HepG2 (cell line): ENCODE results near the gene GFOD1. TPM values are rescaled to one million over a fixed set of nuclear protein-coding genes. Genes with fewer than 3 reads are reported as not detected.

Experiments
- ATAC-seq: fragments of 200-7000 bp; cut with Tn5 transposase; 3 replicates; pipeline ENCODE4 v1.9.1; 2020; ENCODE audit warnings: mild to moderate bottlenecking, moderate library complexity
- BruUV-seq: library from RNA; stranded (reverse); fragments of 400-500 nt; replicated peaks from 2 replicates; lab custom pipeline; 2021; lab: Mats Ljungman, UMichigan
- CTCF ChIA-PET: fragments of 300-600 bp; formaldehyde crosslinking; extraction: SDS; loops from one replicate; lab custom pipeline; 2021; ENCODE audit warnings: low total read pairs, inconsistent platforms, low intra/inter-chr PET ratio; lab: Yijun Ruan, JAX
- POLR2A ChIA-PET: fragments of 350-600 bp; sonication (Branson Sonifier 250); formaldehyde crosslinking; loops from one replicate; lab custom pipeline; 2020; ENCODE audit warnings: antibody characterized with exemption, inconsistent platforms; lab: Yijun Ruan, JAX
- DNase-seq: peaks from one replicate; pipeline ENCODE4 v3.0.0-alpha.2; 2015; ENCODE audit warnings: low spot score
- FAIRE-seq: peaks from 3 replicates; lab custom pipeline; 2011; peaks lifted over from hg19 to GRCh38; lab: Jason Lieb, UNC
- H2AFZ ChIP-seq: one replicate; pipeline ENCODE4 v1.6.1; 2011; ENCODE audit warnings: low read length, inconsistent platforms
- H3K27ac ChIP-seq: fragments of 300-600 bp; 3 replicates; pipeline ENCODE4 v1.8.0; 2011; ENCODE audit warnings: mixed run types, mild to moderate bottlenecking, mixed read lengths, low read length, inconsistent platforms; ENCODE audit not compliant: insufficient read depth; ENCODE audit errors: extremely low read length
- H3K27me3 ChIP-seq, 2 experiments: fragments of 200-600 bp in 1 of 2; 2 replicates in 1 of 2; 3 replicates in 1 of 2; pipeline versions ENCODE4 v1.6.0 to v1.8.0; 2011; ENCODE audit warnings: low read length in 2 of 2, mild to moderate bottlenecking in 2 of 2, moderate library complexity in 2 of 2, inconsistent platforms in 1 of 2; ENCODE audit not compliant: insufficient read depth in 2 of 2, control insufficient read depth in 1 of 2
- H3K36me3 ChIP-seq, 2 experiments: fragments of 200-600 bp in 1 of 2; replicated peaks in 1 of 2; 2 replicates in 1 of 2; 3 replicates in 1 of 2; pipeline versions ENCODE4 v1.5.1 to v1.8.0; 2011; ENCODE audit warnings: low read length in 2 of 2, inconsistent platforms in 1 of 2; ENCODE audit not compliant: insufficient read depth in 2 of 2, control insufficient read depth in 1 of 2
- H3K4me1 ChIP-seq: 2 replicates; pipeline ENCODE4 v1.5.1; 2012; ENCODE audit warnings: low read length, inconsistent platforms; ENCODE audit not compliant: insufficient read depth
- H3K4me2 ChIP-seq: 2 replicates; pipeline ENCODE4 v1.6.0; 2011; ENCODE audit warnings: low read depth, low read length, inconsistent platforms
- H3K4me3 ChIP-seq, 3 experiments: fragments of 200-600 bp in 1 of 3; sonication (generic), shearing (Covaris generic) in 1 of 3; replicated peaks in 1 of 3; 2 replicates each; pipeline ENCODE4 v1.5.1; 2011 to 2016; ENCODE audit warnings: low read length in 3 of 3, inconsistent platforms in 2 of 3, low read depth in 2 of 3, mild to moderate bottlenecking in 2 of 3, control low read depth in 1 of 3, mixed read lengths in 1 of 3; ENCODE audit not compliant: insufficient read depth in 1 of 3
- H3K79me2 ChIP-seq: one replicate; pipeline ENCODE4 v1.6.1; 2011; ENCODE audit warnings: low read length, inconsistent platforms; ENCODE audit not compliant: insufficient read depth
- H3K9ac ChIP-seq: 2 replicates; pipeline ENCODE4 v1.6.0; 2011; ENCODE audit warnings: mild to moderate bottlenecking, low read depth, low read length, inconsistent platforms; ENCODE audit not compliant: insufficient read depth
- H3K9me3 ChIP-seq: 2 replicates; pipeline ENCODE4 v1.5.1; 2012; ENCODE audit warnings: mild to moderate bottlenecking, low read length
- H4K20me1 ChIP-seq: 2 replicates; pipeline ENCODE4 v1.6.0; 2011; ENCODE audit warnings: inconsistent platforms, mild to moderate bottlenecking, low read length, moderate library complexity; ENCODE audit not compliant: insufficient read depth
- ATM ChIP-seq: fragments of 450-650 bp; IDR thresholded peaks from 2 replicates; pipeline ENCODE4 v1.7.1; 2017; ENCODE audit warnings: mild to moderate bottlenecking, borderline replicate concordance
- FOXO4 ChIP-seq: sonication (generic); formaldehyde crosslinking; conservative IDR thresholded peaks from 2 replicates; pipeline ENCODE4 v1.8.1; 2023; ENCODE audit warnings: missing genetic modification reagents
- GFI1 ChIP-seq: sonication (generic); formaldehyde crosslinking; IDR thresholded peaks from 2 replicates; pipeline ENCODE4 v1.5.0; 2020; ENCODE audit warnings: missing genetic modification reagents, mild to moderate bottlenecking, borderline replicate concordance
- MAX ChIP-seq: IDR thresholded peaks from 2 replicates; pipeline ENCODE4 v1.6.1; 2012; ENCODE audit warnings: inconsistent platforms
- MIER2 ChIP-seq: IDR thresholded peaks from 2 replicates; pipeline ENCODE4 v1.6.1; 2016; ENCODE audit warnings: missing biosample characterization, missing genetic modification reagents
- NONO ChIP-seq, 2 experiments: fragments of 450-650 bp in 1 of 2; sonication (generic) in 1 of 2; formaldehyde crosslinking in 1 of 2; IDR thresholded peaks in 1 of 2; conservative IDR thresholded peaks in 1 of 2; 2 replicates each; pipeline versions ENCODE4 v1.6.1 to v1.8.0; 2017 to 2022; ENCODE audit warnings: mild to moderate bottlenecking in 1 of 2, missing genetic modification reagents in 1 of 2, moderate library complexity in 1 of 2
- RARG ChIP-seq: sonication (generic); formaldehyde crosslinking; IDR thresholded peaks from 2 replicates; pipeline ENCODE4 v1.4.0; 2020; ENCODE audit warnings: low read depth, mild to moderate bottlenecking, missing genetic modification reagents
- SATB2 ChIP-seq: sonication (generic); formaldehyde crosslinking; IDR thresholded peaks from 2 replicates; pipeline ENCODE4 v1.5.0; 2020; ENCODE audit warnings: missing genetic modification reagents
- SIX4 ChIP-seq: sonication (generic); formaldehyde crosslinking; IDR thresholded peaks from 2 replicates; pipeline ENCODE4 v1.4.0; 2020; ENCODE audit warnings: missing genetic modification reagents
- SRY ChIP-seq: sonication (generic); formaldehyde crosslinking; IDR thresholded peaks from 2 replicates; pipeline ENCODE4 v1.8.0; 2022; ENCODE audit warnings: mild to moderate bottlenecking, missing genetic modification reagents
- ZBTB3 ChIP-seq: sonication (generic); formaldehyde crosslinking; IDR thresholded peaks from 2 replicates; pipeline ENCODE4 v1.4.0; 2020; ENCODE audit warnings: low read depth, mild to moderate bottlenecking, moderate library complexity, missing genetic modification reagents, borderline replicate concordance
- ZIK1 ChIP-seq: sonication (generic); formaldehyde crosslinking; IDR thresholded peaks from 2 replicates; pipeline ENCODE4 v1.5.0; 2020; ENCODE audit warnings: mild to moderate bottlenecking, low read depth, missing genetic modification reagents, borderline replicate concordance
- WGBS: methylation state at CpG from one replicate; pipeline ENCODE4 v1.1.6; 2017; ENCODE audit warnings: low lambda C conversion rate; 5-methylcytosine and 5-hydroxymethylcytosine counted together
- in situ Hi-C: cut with HindIII; loops from 2 replicates; pipeline ENCODE4 v1.10.0; 2017; ENCODE audit warnings: low pct_unique_long_range_greater_than_20kb; ENCODE audit not compliant: extremely low pct_ligation_motif_present
- intact Hi-C: fragments of 100-400 bp; cut with micrococcal nuclease; formaldehyde crosslinking; loops from one replicate; pipeline ENCODE4 v1.10.0; 2022; ENCODE audit not compliant: unreplicated experiment
- polyA plus RNA-seq, 8 experiments: library from polyadenylated mRNA; depleted of rRNA in 3 of 8; stranded (reverse) in 7 of 8; unstranded in 1 of 8; fragments of >200 nt; fragmentation: Illumina TruSeq in 4 of 8; extraction: Trizol in 4 of 8; gene quantifications; 2 replicates each; pipeline versions ENCODE4 v1.2.1 to v1.2.3, GENCODE V29; 2011 to 2016; ENCODE audit warnings: low read depth in 4 of 8, missing spikeins in 1 of 8, mixed read lengths in 1 of 8; ENCODE audit not compliant: insufficient read depth in 1 of 8
- total RNA-seq, 5 experiments: library from RNA; depleted of rRNA; stranded (reverse); fragments of >200 nt; fragmentation: Illumina TruSeq; extraction: Trizol; gene quantifications; 2 replicates each; pipeline ENCODE4 v1.2.3, GENCODE V29; 2016; ENCODE audit warnings: low read depth in 1 of 5

GFOD1 gene
- total and polyA plus RNA-seq, 2 of the 13 experiments (the other 11 are each of a cell fraction or from before 2014, with no cell fraction given): 1.9 to 6.4 TPM

GRCh38 chr6:13433709-13434121, 53.7 kb downstream of the GFOD1 start:
- no peaks in the 10 kb centered on the region for H4K20me1 ChIP-seq
- no peaks in the 10 kb centered on the region for H3K36me3 ChIP-seq
- POLR2A ChIA-PET: no interaction called here
- no peak for DNase-seq
- no peaks in the 10 kb centered on the region for H3K27me3 ChIP-seq
- in situ Hi-C loops: no loop called here
- no TSS peak for BruUV-seq
- CTCF ChIA-PET: no interaction called here
- FAIRE-seq: no peak
- no peaks in the 10 kb centered on the region for H3K9me3 ChIP-seq
- intact Hi-C loops: no loop called here
- H2AFZ ChIP-seq: no peak overlapping the region
- ATAC-seq: no peak
- 93% methylated on average over 5 of the region's 5 CpGs for WGBS
- TF ChIP-seq GFI1 (CRISPR knock-in tag) (no peak), ATM (no peak), RARG (no peak), ZBTB3 (CRISPR knock-in tag) (no peak), SIX4 (CRISPR knock-in tag) (no peak), NONO (IDR thresholded peaks at IDR 0.05) (no peak), NONO (CRISPR knock-in tag; conservative IDR thresholded peaks at IDR 0.05) (no peak), MAX (no peak), SRY (CRISPR knock-in tag) (no peak), ZIK1 (no peak), MIER2 (CRISPR knock-in tag) (no peak), FOXO4 (CRISPR knock-in tag) (no peak), SATB2 (CRISPR knock-in tag) (no peak)
- no peak overlapping the region for H3K9ac ChIP-seq
- H3K27ac ChIP-seq: no peak overlapping the region
- no peak overlapping the region for H3K4me2 ChIP-seq
- no peaks in the 10 kb centered on the region for H3K79me2 ChIP-seq
- H3K4me3 ChIP-seq: no peak overlapping the region
- H3K4me1 ChIP-seq: peaks cover 42% of the 10 kb centered on the region
